Hepatocyte (in vitro differentiated cells): ENCODE results near the gene ACTR3C.
"Not testable (repeated sequence)": the region's sequence is repeated elsewhere in the genome, so short reads cannot be mapped to it uniquely, and the experiment has no call there.

Experiments
- EZH2 ChIP-seq: fragments of 200-600 bp; sonication (generic); IDR thresholded peaks from 2 replicates; pipeline ENCODE4 v1.6.1; 2016; ENCODE audit warnings: antibody characterized with exemption, mild to moderate bottlenecking, borderline replicate concordance
- EZH2phosphoT487 ChIP-seq: fragments of 200-600 bp; sonication (generic); IDR thresholded peaks from one replicate; pipeline ENCODE4 v1.6.1; 2018; ENCODE audit warnings: antibody characterized with exemption, mild to moderate bottlenecking, low read depth, moderate library complexity; ENCODE audit not compliant: unreplicated experiment, severe bottlenecking
- TF ChIP-seq, protein P1 (sequence below): fragments of 200-600 bp; sonication (generic); IDR thresholded peaks from 2 replicates; pipeline ENCODE4 v1.5.1; 2016; ENCODE audit warnings: antibody characterized with exemption, mild to moderate bottlenecking; ENCODE audit not compliant: poor library complexity

- TF ChIP-seq, protein P1, sequence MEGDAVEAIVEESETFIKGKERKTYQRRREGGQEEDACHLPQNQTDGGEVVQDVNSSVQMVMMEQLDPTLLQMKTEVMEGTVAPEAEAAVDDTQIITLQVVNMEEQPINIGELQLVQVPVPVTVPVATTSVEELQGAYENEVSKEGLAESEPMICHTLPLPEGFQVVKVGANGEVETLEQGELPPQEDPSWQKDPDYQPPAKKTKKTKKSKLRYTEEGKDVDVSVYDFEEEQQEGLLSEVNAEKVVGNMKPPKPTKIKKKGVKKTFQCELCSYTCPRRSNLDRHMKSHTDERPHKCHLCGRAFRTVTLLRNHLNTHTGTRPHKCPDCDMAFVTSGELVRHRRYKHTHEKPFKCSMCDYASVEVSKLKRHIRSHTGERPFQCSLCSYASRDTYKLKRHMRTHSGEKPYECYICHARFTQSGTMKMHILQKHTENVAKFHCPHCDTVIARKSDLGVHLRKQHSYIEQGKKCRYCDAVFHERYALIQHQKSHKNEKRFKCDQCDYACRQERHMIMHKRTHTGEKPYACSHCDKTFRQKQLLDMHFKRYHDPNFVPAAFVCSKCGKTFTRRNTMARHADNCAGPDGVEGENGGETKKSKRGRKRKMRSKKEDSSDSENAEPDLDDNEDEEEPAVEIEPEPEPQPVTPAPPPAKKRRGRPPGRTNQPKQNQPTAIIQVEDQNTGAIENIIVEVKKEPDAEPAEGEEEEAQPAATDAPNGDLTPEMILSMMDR, result not testable (repeated sequence)
- TF ChIP-seq EZH2, EZH2phosphoT487: not testable (repeated sequence)
Observed at GRCh38 chr7:150283111-150283510, 40.2 kb downstream of the ACTR3C start.
